B cell (primary cell): ENCODE results near the gene RAE1.

ENCODE experiments used
- EZH2 ChIP-seq: IDR thresholded peaks from 2 replicates; pipeline ENCODE4 v1.6.1; 2012; ENCODE audit warnings: borderline replicate concordance, low read depth, mild to moderate bottlenecking, moderate library complexity, low read length; ENCODE audit not compliant: insufficient read depth, poor library complexity, severe bottlenecking
- TF ChIP-seq, protein P1 (sequence below): fragments of 200-600 bp; IDR thresholded peaks from one replicate; pipeline ENCODE4 v1.8.0; 2022; ENCODE audit warnings: antibody characterized with exemption, mild to moderate bottlenecking

DNA sequence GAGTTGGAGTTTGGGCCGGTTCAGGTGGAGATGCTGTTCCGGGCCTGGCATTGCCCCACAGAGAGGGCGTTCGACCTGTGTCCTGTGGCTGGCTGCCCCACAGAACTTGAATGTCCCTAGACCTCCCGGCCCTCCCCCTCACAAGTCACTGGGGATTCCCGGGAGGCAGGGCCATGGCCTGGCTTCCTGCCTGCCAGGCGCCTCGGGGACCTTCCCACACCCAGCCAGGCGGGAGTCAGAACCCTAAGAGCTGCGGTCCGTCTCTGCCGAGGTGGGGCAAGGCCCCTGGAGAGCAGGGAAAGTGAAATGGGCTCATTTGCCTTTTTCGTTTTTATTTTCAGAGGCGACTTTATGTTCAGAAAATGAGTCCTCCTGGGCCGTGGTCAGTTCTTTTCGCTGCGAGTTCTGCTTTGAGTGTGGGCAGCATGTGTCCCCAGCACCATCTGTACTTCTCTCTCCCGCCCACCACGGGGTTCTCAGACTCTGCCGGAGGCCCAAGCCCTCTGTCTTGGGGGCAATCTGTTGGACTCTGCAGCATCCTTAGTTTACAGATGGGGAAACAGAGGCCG lies 48.6 kb downstream of the RAE1 start:
- TF ChIP-seq, protein P1, sequence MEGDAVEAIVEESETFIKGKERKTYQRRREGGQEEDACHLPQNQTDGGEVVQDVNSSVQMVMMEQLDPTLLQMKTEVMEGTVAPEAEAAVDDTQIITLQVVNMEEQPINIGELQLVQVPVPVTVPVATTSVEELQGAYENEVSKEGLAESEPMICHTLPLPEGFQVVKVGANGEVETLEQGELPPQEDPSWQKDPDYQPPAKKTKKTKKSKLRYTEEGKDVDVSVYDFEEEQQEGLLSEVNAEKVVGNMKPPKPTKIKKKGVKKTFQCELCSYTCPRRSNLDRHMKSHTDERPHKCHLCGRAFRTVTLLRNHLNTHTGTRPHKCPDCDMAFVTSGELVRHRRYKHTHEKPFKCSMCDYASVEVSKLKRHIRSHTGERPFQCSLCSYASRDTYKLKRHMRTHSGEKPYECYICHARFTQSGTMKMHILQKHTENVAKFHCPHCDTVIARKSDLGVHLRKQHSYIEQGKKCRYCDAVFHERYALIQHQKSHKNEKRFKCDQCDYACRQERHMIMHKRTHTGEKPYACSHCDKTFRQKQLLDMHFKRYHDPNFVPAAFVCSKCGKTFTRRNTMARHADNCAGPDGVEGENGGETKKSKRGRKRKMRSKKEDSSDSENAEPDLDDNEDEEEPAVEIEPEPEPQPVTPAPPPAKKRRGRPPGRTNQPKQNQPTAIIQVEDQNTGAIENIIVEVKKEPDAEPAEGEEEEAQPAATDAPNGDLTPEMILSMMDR = no peak
- no peak for TF ChIP-seq EZH2
